Psoas muscle (tissue), 8 donors: ENCODE measurements around the gene PTCD2. TPM values are rescaled to one million over a fixed set of nuclear protein-coding genes. Genes with fewer than 3 reads are reported as not detected.

Experiments used
- ATAC-seq, 4 donors: fragments of 200-7000 bp; cut with Tn5 transposase; one replicate each; pipeline ENCODE4 v1.9.1; 2020; ENCODE audit warnings: moderate library complexity in 3 of 4, mild to moderate bottlenecking in 2 of 4
- DNase-seq, 2 donors: peaks; one replicate each; pipeline ENCODE4 v3.0.0-alpha.2; 2020
- H3K27ac ChIP-seq: fragments of 200-600 bp; one replicate; pipeline ENCODE4 v1.8.0; 2022
- H3K27me3 ChIP-seq, 3 donors: fragments of 200-600 bp in 1 of 3; one replicate each; pipeline versions ENCODE4 v1.6.1 to v1.8.0; 2013 to 2022; ENCODE audit warnings: low read length in 2 of 3, mild to moderate bottlenecking in 2 of 3, moderate library complexity in 1 of 3; ENCODE audit not compliant: insufficient read depth in 3 of 3
- H3K36me3 ChIP-seq, 2 donors: fragments of 200-600 bp in 1 of 2; one replicate each; pipeline versions ENCODE4 v1.6.1 to v1.8.0; 2013 to 2022; ENCODE audit warnings: low read depth in 1 of 2, mild to moderate bottlenecking in 1 of 2, moderate library complexity in 1 of 2; ENCODE audit not compliant: insufficient read depth in 1 of 2
- H3K4me1 ChIP-seq: fragments of 200-600 bp; one replicate; pipeline ENCODE4 v1.8.0; 2022
- H3K4me3 ChIP-seq: fragments of 200-600 bp; one replicate; pipeline ENCODE4 v1.8.0; 2022; ENCODE audit warnings: mild to moderate bottlenecking
- H3K9me3 ChIP-seq: fragments of 200-600 bp; one replicate; pipeline ENCODE4 v1.8.0; 2022
- CTCF ChIP-seq: fragments of 200-600 bp; IDR thresholded peaks from one replicate; pipeline ENCODE4 v1.8.0; 2022; ENCODE audit warnings: antibody characterized with exemption
- WGBS, 3 donors: extraction: QIAGEN DNeasy Blood & Tissue Kit; methylation state at CpG; one replicate each; pipeline versions ENCODE4 v1.1.6 to v1.1.7; 2013; 5-methylcytosine and 5-hydroxymethylcytosine counted together
- intact Hi-C, 2 donors: fragments of 100-400 bp; cut with DNase I; formaldehyde crosslinking; loops; one replicate each; pipeline versions ENCODE4 v1.11.0 to v1.14.2; 2022
- polyA plus RNA-seq, 3 donors: library from polyadenylated mRNA; stranded (reverse); fragments of 200-250 nt; gene quantifications; one replicate each; pipeline ENCODE4 v1.2.3, GENCODE V29; 2013
- total RNA-seq, 4 donors: library from RNA; stranded (reverse); fragmentation: NEBNext Ultra II Directional in 2 of 4; extraction: Animal tissue kit (Norgen Biotek cat#: 25700) in 2 of 4; gene quantifications; one replicate each; pipeline versions ENCODE4 v1.2.1 to v1.2.4, GENCODE V29; 2021 to 2023
- donor health status: healthy with polysubstance abuse.
- donor health status: DM: no; HTN: no; CAD: no; lungs with moderate emphysema.
- donor health status: Bipolar disorder and iron deficiency.
- donor health status: healthy.
- donor health status: DM: yes; HTN: yes; CAD: no.
- donor health status: DM: no; HTN: no; CAD: no.
- donor health status: DM: no; HTN: no; CAD: no.
- donor health status: DM: yes; HTN: yes; CAD: no.

The PTCD2 gene
- total and polyA plus RNA-seq, 7 donors: 6.2 to 30.8 (median 12.8) TPM

- no peak for ATAC-seq
- Histone ChIP-seq H3K27ac (no peak overlapping the region), H3K4me3 (no peak overlapping the region)
These were observed 33.4 kb upstream of the PTCD2 start for GRCh38 chr5:72286798-72287197.

GRCh38 chr5:72288924-72289323, 31.2 kb upstream of the PTCD2 start:
- no peak for TF ChIP-seq CTCF
- peak; percentile 86 to 93 (median 88) for ATAC-seq
- Histone ChIP-seq H3K4me3 (no peak overlapping the region), H3K9me3 (no peaks in the 10 kb centered on the region), H3K36me3 (peaks cover 0 to 25% of the 10 kb centered on the region in 2 donors), H3K27ac (no peak overlapping the region), H3K27me3 (no peaks in the 10 kb centered on the region), H3K4me1 (no peaks in the 10 kb centered on the region)
- peak; percentile 23 to 58 for DNase-seq
- intact Hi-C loops: no loop called here
- 30 to 44% (median 36%) methylated on average over 2 of the region's 2 CpGs for WGBS, 3 donors

More at GRCh38 chr5:72286798-72287197, 33.4 kb upstream of the PTCD2 start:
- no peak for TF ChIP-seq CTCF
- peaks cover 8% of the 10 kb centered on the region for H3K4me1 ChIP-seq
- intact Hi-C loops: no loop called here
- DNase-seq: no peak
- no peaks in the 10 kb centered on the region for H3K27me3 ChIP-seq
- WGBS, 3 donors: 96% methylated on average over 5 of the region's 5 CpGs
- peaks cover 0 to 25% of the 10 kb centered on the region in 2 donors for H3K36me3 ChIP-seq
- H3K9me3 ChIP-seq: no peaks in the 10 kb centered on the region

GRCh38 chr5:72290356-72291133, 29.6 kb upstream of the PTCD2 start:
- TF ChIP-seq CTCF: no peak
- ATAC-seq (no peak), DNase-seq (no peak)
- peaks cover 0 to 40% of the 10 kb centered on the region in 2 donors for H3K36me3 ChIP-seq
- intact Hi-C loops: no loop called here
- no peaks in the 10 kb centered on the region for H3K27me3 ChIP-seq
- no peak overlapping the region for H3K27ac ChIP-seq
- no peaks in the 10 kb centered on the region for H3K9me3 ChIP-seq
- H3K4me1 ChIP-seq: no peaks in the 10 kb centered on the region
- WGBS, 3 donors: 95 to 97% (median 96%) methylated on average over 6 of the region's 6 CpGs
- no peak overlapping the region for H3K4me3 ChIP-seq

GRCh38 chr5:72291601-72292000, 28.6 kb upstream of the PTCD2 start:
- no peaks in the 10 kb centered on the region for H3K4me1 ChIP-seq
- no peak overlapping the region for H3K27ac ChIP-seq
- DNase-seq: no peak
- no peak overlapping the region for H3K4me3 ChIP-seq
- TF ChIP-seq CTCF: no peak
- peaks cover 0 to 38% of the 10 kb centered on the region in 2 donors for H3K36me3 ChIP-seq
- intact Hi-C loops: no loop called here
- WGBS, 3 donors: 94 to 99% (median 98%) methylated on average over 3 of the region's 3 CpGs
- ATAC-seq: no peak
- H3K9me3 ChIP-seq: no peaks in the 10 kb centered on the region
- no peaks in the 10 kb centered on the region for H3K27me3 ChIP-seq
